B cell (primary cell): ENCODE measurements around the gene ENO1. TPM values are rescaled to one million over a fixed set of nuclear protein-coding genes. Genes with fewer than 3 reads are reported as not detected.
A peak's percentile ranks its signal among the peaks of the same experiment; 100 is the strongest.

Experiments
- ATAC-seq: fragments of 200-7000 bp; cut with Tn5 transposase; one replicate; pipeline ENCODE4 v1.10.0; 2021; ENCODE audit warnings: low read depth, mild to moderate bottlenecking, moderate number of reproducible peaks, moderate library complexity
- CTCF ChIA-PET: fragments of 350-600 bp; sonication (Branson Sonifier 250); formaldehyde crosslinking; loops from one replicate; lab custom pipeline; 2021; ENCODE audit warnings: antibody characterized with exemption, inconsistent platforms; lab: Charles Lee
- POLR2A ChIA-PET: fragments of 350-600 bp; sonication (Branson Sonifier 250); formaldehyde crosslinking; loops from one replicate; lab custom pipeline; 2021; ENCODE audit warnings: antibody characterized with exemption; lab: Charles Lee
- DNase-seq: peaks from one replicate; pipeline ENCODE4 v3.0.0; 2013
- H2AFZ ChIP-seq: 2 replicates; pipeline ENCODE4 v1.6.1; 2012; ENCODE audit warnings: mild to moderate bottlenecking, low read depth, low read length; ENCODE audit not compliant: insufficient read depth, poor library complexity, severe bottlenecking
- H3K27ac ChIP-seq, 2 donors: 1 replicate in 1 of 2; 2 replicates in 1 of 2; pipeline ENCODE4 v1.5.1; 2012 to 2013; ENCODE audit warnings: low read length in 2 of 2, mild to moderate bottlenecking in 2 of 2, moderate library complexity in 1 of 2
- H3K27me3 ChIP-seq, 4 experiments: fragments of 200-600 bp in 1 of 4; sonication (generic) in 1 of 4; replicated peaks in 1 of 4; 1 replicate in 2 of 4; 2 replicates in 2 of 4; pipeline versions ENCODE4 v1.6.1 to v1.7.0; 2013 to 2016; ENCODE audit warnings: low read length in 3 of 4, mild to moderate bottlenecking in 2 of 4, mixed read lengths in 1 of 4, moderate library complexity in 1 of 4; ENCODE audit not compliant: insufficient read depth in 4 of 4, control insufficient read depth in 3 of 4; ENCODE audit errors: control extremely low read depth in 1 of 4
- H3K36me3 ChIP-seq, 2 experiments: replicated peaks in 1 of 2; 1 replicate in 1 of 2; 2 replicates in 1 of 2; pipeline versions ENCODE4 v1.6.1 to v1.7.1; 2013; ENCODE audit warnings: low read length in 1 of 2; ENCODE audit not compliant: insufficient read depth in 2 of 2, control insufficient read depth in 1 of 2; ENCODE audit errors: control extremely low read depth in 1 of 2, extremely low read depth in 1 of 2
- H3K4me1 ChIP-seq, 2 donors: fragments of 200-600 bp in 1 of 2; sonication (generic) in 1 of 2; 1 replicate in 1 of 2; 2 replicates in 1 of 2; pipeline versions ENCODE4 v1.5.1 to v1.6.1; 2013 to 2017; ENCODE audit warnings: low read length in 2 of 2; ENCODE audit not compliant: control insufficient read depth in 2 of 2, insufficient read depth in 2 of 2
- H3K4me2 ChIP-seq: replicated peaks from 2 replicates; pipeline ENCODE3; 2012; ENCODE audit warnings: mild to moderate bottlenecking, low read depth, low read length; ENCODE audit not compliant: poor library complexity, severe bottlenecking
- H3K4me3 ChIP-seq, 5 experiments: fragments of 200-600 bp in 1 of 5; sonication (generic) in 1 of 5; 1 replicate in 3 of 5; 2 replicates in 2 of 5; pipeline versions ENCODE4 v1.5.1 to v1.7.0; 2011 to 2016; ENCODE audit warnings: low read length in 4 of 5, mild to moderate bottlenecking in 4 of 5, low read depth in 2 of 5, control low read depth in 1 of 5, moderate library complexity in 1 of 5; ENCODE audit not compliant: insufficient read depth in 1 of 5; ENCODE audit errors: control extremely low read depth in 1 of 5, extremely low read depth in 1 of 5
- H3K79me2 ChIP-seq: fragments of 200-600 bp; sonication (generic); one replicate; pipeline ENCODE4 v1.6.0; 2016; ENCODE audit warnings: low read length; ENCODE audit not compliant: control insufficient read depth, insufficient read depth
- H3K9ac ChIP-seq: fragments of 200-600 bp; sonication (generic); 2 replicates; pipeline ENCODE4 v1.6.1; 2017; ENCODE audit warnings: mild to moderate bottlenecking, low read length, moderate library complexity
- H3K9me3 ChIP-seq, 3 donors: one replicate each; pipeline versions ENCODE4 v1.6.1 to v1.7.1; 2013; ENCODE audit warnings: low read length in 2 of 3; ENCODE audit not compliant: control insufficient read depth in 2 of 3, insufficient read depth in 1 of 3; ENCODE audit errors: control extremely low read depth in 1 of 3
- H4K20me1 ChIP-seq: 2 replicates; pipeline ENCODE4 v1.6.0; 2012; ENCODE audit warnings: mild to moderate bottlenecking, low read length; ENCODE audit not compliant: insufficient read depth, control insufficient read depth, poor library complexity, severe bottlenecking
- H3K27ac Mint-ChIP-seq: one replicate; pipeline ENCODE4 v1.8.0; 2021; ENCODE audit warnings: mixed read lengths
- H3K27me3 Mint-ChIP-seq: one replicate; pipeline ENCODE4 v1.8.0; 2021; ENCODE audit warnings: mixed read lengths
- H3K4me1 Mint-ChIP-seq: one replicate; pipeline ENCODE4 v1.8.0; 2021; ENCODE audit warnings: mixed read lengths
- H3K4me3 Mint-ChIP-seq: one replicate; pipeline ENCODE4 v1.8.0; 2021; ENCODE audit warnings: mixed read lengths
- H3K9me3 Mint-ChIP-seq: one replicate; pipeline ENCODE4 v1.8.0; 2022; ENCODE audit warnings: mixed read lengths; ENCODE audit not compliant: insufficient read depth
- CTCF ChIP-seq: fragments of 200-600 bp; IDR thresholded peaks from one replicate; pipeline ENCODE4 v1.8.0; 2022; ENCODE audit warnings: antibody characterized with exemption, mild to moderate bottlenecking
- EZH2 ChIP-seq: IDR thresholded peaks from 2 replicates; pipeline ENCODE4 v1.6.1; 2012; ENCODE audit warnings: borderline replicate concordance, low read depth, mild to moderate bottlenecking, moderate library complexity, low read length; ENCODE audit not compliant: insufficient read depth, poor library complexity, severe bottlenecking
- WGBS: methylation state at CpG from one replicate; pipeline ENCODE4 v1.1.5; 2013; ENCODE audit warnings: missing lambda C conversion rate; ENCODE audit not compliant: insufficient coverage; 5-methylcytosine and 5-hydroxymethylcytosine counted together
- intact Hi-C: fragments of 100-400 bp; cut with micrococcal nuclease; formaldehyde crosslinking; loops from one replicate; pipeline ENCODE4 v1.10.0; 2022
- polyA plus RNA-seq: library from polyadenylated mRNA; depleted of rRNA; stranded (reverse); fragments of >200 nt; gene quantifications from 2 replicates; pipeline ENCODE4 v1.2.3, GENCODE V29; 2012
- total RNA-seq, 2 donors: library from RNA; stranded (reverse); fragments of 120-200 nt in 1 of 2; gene quantifications; 1 replicate in 1 of 2; 2 replicates in 1 of 2; pipeline versions ENCODE4 v1.2.3 to v1.2.4, GENCODE V29; 2013 to 2022

ENO1 gene
- total and polyA plus RNA-seq, 2 donors (not counting 1 experiment from before 2014, with no cell fraction given): 193 to 237 TPM

DNA sequence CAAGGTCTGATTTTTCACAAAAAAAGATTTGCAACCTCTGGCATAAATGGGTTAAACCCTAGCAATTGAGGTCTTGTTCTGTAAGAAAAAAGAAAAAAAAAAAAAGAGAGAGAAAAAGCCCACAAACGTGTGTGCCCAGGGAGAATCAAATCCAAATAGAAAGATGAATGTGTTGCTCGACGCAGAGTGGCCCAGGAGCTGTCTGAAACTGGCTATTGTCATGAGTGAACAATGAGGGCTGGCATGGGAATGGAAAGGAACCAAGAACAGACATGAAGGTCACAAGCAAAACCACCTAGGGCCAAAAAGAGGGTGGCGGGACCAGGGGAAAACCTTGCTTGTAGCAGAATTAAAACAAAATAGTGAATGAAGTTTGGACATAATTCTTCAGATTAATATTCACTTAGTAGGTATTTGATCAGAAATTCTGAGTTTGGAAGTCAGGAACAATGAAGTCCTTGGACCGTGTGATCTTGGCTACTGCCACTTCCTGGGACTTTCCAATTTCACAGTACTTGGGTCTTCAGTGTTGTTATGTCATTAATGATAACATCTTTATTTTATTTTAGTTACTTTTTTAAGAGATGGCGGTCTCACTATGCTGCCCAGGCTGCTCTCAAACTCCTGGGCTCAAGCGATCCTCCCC, 3.1 kb downstream of the ENO1 start:
- no peak overlapping the region for H3K4me3 ChIP-seq
- Mint-ChIP-seq H3K27ac (peak overlapping the region; percentile 86), H3K9me3 (no peaks in the 10 kb centered on the region), H3K4me1 (peaks cover 58% of the 10 kb centered on the region), H3K4me3 (peak overlapping the region; percentile 80), H3K27me3 (no peaks in the 10 kb centered on the region)
- no peak overlapping the region for H3K9ac ChIP-seq
- peak overlapping the region in 1 of 2 donors; percentile 63 for H3K27ac ChIP-seq
- ATAC-seq: no peak
- H3K79me2 ChIP-seq: peaks cover 65% of the 10 kb centered on the region
- TF ChIP-seq CTCF (no peak), EZH2 (no peak)
- no peaks in the 10 kb centered on the region for H3K27me3 ChIP-seq
- CTCF ChIA-PET: interaction anchor here (1.1 to 1.8 kb wide), 3 partner anchors 13 to 27 kb away, joined by 3 to 9 read pairs (median 3); no protein-coding TSS in a partner anchor
- H3K4me2 ChIP-seq: peak overlapping the region; percentile 82
- H3K36me3 ChIP-seq: peaks cover 11 to 49% of the 10 kb centered on the region in 2 experiments
- WGBS: 24% methylated on average over 3 of the region's 7 CpGs
- POLR2A ChIA-PET: no interaction called here
- H4K20me1 ChIP-seq: peaks cover 66% of the 10 kb centered on the region
- H3K4me1 ChIP-seq: peaks cover 31 to 36% of the 10 kb centered on the region in 2 donors
- H3K9me3 ChIP-seq: no peaks in the 10 kb centered on the region
- H2AFZ ChIP-seq: no peak overlapping the region
- intact Hi-C loops: no loop called here
- peak; percentile 38 for DNase-seq
